GM23338 (cell line): ENCODE results near the gene VRK1. TPM values are rescaled to one million over a fixed set of nuclear protein-coding genes. Genes with fewer than 3 reads are reported as not detected.

Experiments
- ATAC-seq: fragments of 200-7000 bp; cut with Tn5 transposase; 3 replicates; pipeline ENCODE4 v1.9.1; 2020
- DNase-seq: peaks from one replicate; pipeline ENCODE4 v3.0.0-alpha.2; 2015; ENCODE audit warnings: low spot score
- H2AFZ ChIP-seq: fragments of 200-600 bp; sonication (generic); 2 replicates; pipeline ENCODE4 v1.8.0; 2016; ENCODE audit warnings: antibody characterized with exemption, mild to moderate bottlenecking, moderate library complexity
- H3F3A ChIP-seq: fragments of 200-600 bp; sonication (generic); replicated peaks from 2 replicates; pipeline ENCODE4 v1.8.0; 2017; ENCODE audit warnings: antibody characterized with exemption, mixed run types, low read depth
- H3K27ac ChIP-seq: fragments of 200-600 bp; sonication (generic); 2 replicates; pipeline ENCODE4 v1.6.1; 2016; ENCODE audit warnings: low read depth
- H3K27me3 ChIP-seq: fragments of 200-600 bp; sonication (generic); 2 replicates; pipeline ENCODE4 v1.8.0; 2016; ENCODE audit warnings: mild to moderate bottlenecking, mixed run types, moderate library complexity; ENCODE audit not compliant: insufficient read depth
- H3K36me3 ChIP-seq: fragments of 200-600 bp; sonication (generic); 2 replicates; pipeline ENCODE4 v1.8.0; 2016; ENCODE audit warnings: mild to moderate bottlenecking; ENCODE audit not compliant: insufficient read depth
- H3K4me1 ChIP-seq: fragments of 200-600 bp; sonication (generic); 2 replicates; pipeline ENCODE4 v1.8.0; 2016; ENCODE audit warnings: mild to moderate bottlenecking, moderate library complexity; ENCODE audit not compliant: insufficient read depth
- H3K4me2 ChIP-seq: fragments of 200-600 bp; sonication (generic); 2 replicates; pipeline ENCODE4 v1.7.1; 2017; ENCODE audit warnings: mixed run types
- H3K4me3 ChIP-seq: fragments of 200-600 bp; sonication (generic); 2 replicates; pipeline ENCODE4 v1.6.1; 2016; ENCODE audit warnings: mixed run types
- H3K79me2 ChIP-seq: fragments of 200-600 bp; sonication (generic); replicated peaks from 2 replicates; pipeline ENCODE4 v1.8.0; 2017; ENCODE audit warnings: mild to moderate bottlenecking; ENCODE audit not compliant: insufficient read depth
- H3K9me2 ChIP-seq: fragments of 200-600 bp; sonication (generic); 2 replicates; pipeline ENCODE4 v1.8.0; 2017; ENCODE audit not compliant: insufficient read depth
- H4K20me1 ChIP-seq: fragments of 200-600 bp; sonication (generic); replicated peaks from 2 replicates; pipeline ENCODE4 v1.8.0; 2017; ENCODE audit warnings: mild to moderate bottlenecking; ENCODE audit not compliant: insufficient read depth
- H3K27ac Mint-ChIP-seq: 2 replicates; pipeline ENCODE4 v1.8.0; 2020; ENCODE audit warnings: inconsistent platforms, mild to moderate bottlenecking, moderate library complexity, mixed read lengths
- H3K27me3 Mint-ChIP-seq: 3 replicates; pipeline ENCODE4 v1.8.0; 2022; ENCODE audit warnings: low read depth, mild to moderate bottlenecking, moderate library complexity, mixed read lengths, inconsistent platforms; ENCODE audit not compliant: insufficient read depth, poor library complexity
- H3K36me3 Mint-ChIP-seq: 3 replicates; pipeline ENCODE4 v1.8.0; 2021; ENCODE audit warnings: low read depth, mild to moderate bottlenecking, inconsistent platforms, moderate library complexity, mixed read lengths
- H3K4me1 Mint-ChIP-seq: 3 replicates; pipeline ENCODE4 v1.8.0; 2020; ENCODE audit warnings: mild to moderate bottlenecking, inconsistent platforms, mixed read lengths
- H3K4me3 Mint-ChIP-seq: 3 replicates; pipeline ENCODE4 v1.8.0; 2021; ENCODE audit warnings: moderate library complexity, mild to moderate bottlenecking, inconsistent platforms, mixed read lengths
- H3K9me3 Mint-ChIP-seq: 3 replicates; pipeline ENCODE4 v1.8.0; 2020; ENCODE audit warnings: moderate library complexity, mild to moderate bottlenecking, inconsistent platforms, mixed read lengths
- CREB1 ChIP-seq: fragments of 250-450 bp; sonication (Bioruptor Pico); IDR thresholded peaks from 2 replicates; pipeline ENCODE4 v1.5.0; 2020; ENCODE audit warnings: low read depth, mild to moderate bottlenecking, moderate library complexity
- JUNB ChIP-seq: IDR thresholded peaks from one replicate; pipeline ENCODE4 v1.6.1; 2016; ENCODE audit warnings: antibody characterized with exemption; ENCODE audit not compliant: unreplicated experiment
- NANOG ChIP-seq: IDR thresholded peaks from 2 replicates; pipeline ENCODE4 v1.6.1; 2016; ENCODE audit warnings: antibody characterized with exemption, borderline replicate concordance
- POLR2AphosphoS5 ChIP-seq: IDR thresholded peaks from 2 replicates; pipeline ENCODE4 v1.6.1; 2016; ENCODE audit warnings: antibody characterized with exemption, low read depth
- REST ChIP-seq: IDR thresholded peaks from one replicate; pipeline ENCODE4 v1.6.1; 2018; ENCODE audit warnings: antibody characterized with exemption; ENCODE audit not compliant: unreplicated experiment
- STAT1 ChIP-seq: IDR thresholded peaks from one replicate; pipeline ENCODE4 v1.6.1; 2016; ENCODE audit warnings: antibody characterized with exemption; ENCODE audit not compliant: unreplicated experiment
- ZNF114 ChIP-seq: fragments of 250-450 bp; sonication (Bioruptor Pico); IDR thresholded peaks from 2 replicates; pipeline ENCODE4 v1.5.0; 2020; ENCODE audit warnings: mild to moderate bottlenecking, moderate library complexity
- ZNF331 ChIP-seq: fragments of 250-450 bp; sonication (Bioruptor Pico); IDR thresholded peaks from 2 replicates; pipeline ENCODE4 v1.5.0; 2020; ENCODE audit warnings: low read depth, mild to moderate bottlenecking, moderate library complexity
- polyA plus RNA-seq: library from polyadenylated mRNA; unstranded; fragments of >200 nt; fragmentation: Nextera tagmentation; extraction: Ambion mirVana; gene quantifications from 2 replicates; pipeline ENCODE4 v1.2.1, GENCODE V29; 2016
- total RNA-seq: library from RNA; depleted of rRNA; stranded (reverse); fragments of >200 nt; shearing (Covaris generic); gene quantifications from 2 replicates; pipeline ENCODE4 v1.2.3, GENCODE V29; 2014
- TF ChIP-seq, protein P1 (sequence below): fragments of 250-450 bp; sonication (Bioruptor Pico); IDR thresholded peaks from 2 replicates; pipeline ENCODE4 v1.5.0; 2020; ENCODE audit warnings: mild to moderate bottlenecking, moderate library complexity
- TF ChIP-seq, protein P2 (sequence below): IDR thresholded peaks from 2 replicates; pipeline ENCODE4 v1.6.1; 2016; ENCODE audit warnings: antibody characterized with exemption

The VRK1 gene
- total and polyA plus RNA-seq, 2 experiments from 2014 or later: 83.8 to 119 TPM

GRCh38 chr14:96797582-96798349 lies 584 bp downstream of the VRK1 start:
- no peak for TF ChIP-seq JUNB
- Histone ChIP-seq H3F3A (no peaks in the 10 kb centered on the region), H2AFZ (peak overlapping the region; percentile 60; the same call in 1 of the 2 replicates), H3K4me3 (peak overlapping the region; percentile 88), H3K4me1 (peaks cover 14% of the 10 kb centered on the region), H3K27me3 (no peaks in the 10 kb centered on the region), H3K9me2 (no peaks in the 10 kb centered on the region), H3K27ac (peak overlapping the region; percentile 64; the same call in 1 of the 2 replicates), H4K20me1 (peaks cover 28% of the 10 kb centered on the region), H3K4me2 (peak overlapping the region; percentile 90), H3K79me2 (peaks cover 53% of the 10 kb centered on the region), H3K36me3 (no peaks in the 10 kb centered on the region)
- Mint-ChIP-seq H3K4me1 (peaks cover 15% of the 10 kb centered on the region), H3K9me3 (no peaks in the 10 kb centered on the region), H3K27me3 (no peaks in the 10 kb centered on the region), H3K27ac (peak overlapping the region; percentile 95), H3K36me3 (no peaks in the 10 kb centered on the region; the same call in 2 of the 3 replicates), H3K4me3 (peak overlapping the region; percentile 96)
- ATAC-seq: peak; percentile 44
- peak; percentile 64 for DNase-seq

DNA sequence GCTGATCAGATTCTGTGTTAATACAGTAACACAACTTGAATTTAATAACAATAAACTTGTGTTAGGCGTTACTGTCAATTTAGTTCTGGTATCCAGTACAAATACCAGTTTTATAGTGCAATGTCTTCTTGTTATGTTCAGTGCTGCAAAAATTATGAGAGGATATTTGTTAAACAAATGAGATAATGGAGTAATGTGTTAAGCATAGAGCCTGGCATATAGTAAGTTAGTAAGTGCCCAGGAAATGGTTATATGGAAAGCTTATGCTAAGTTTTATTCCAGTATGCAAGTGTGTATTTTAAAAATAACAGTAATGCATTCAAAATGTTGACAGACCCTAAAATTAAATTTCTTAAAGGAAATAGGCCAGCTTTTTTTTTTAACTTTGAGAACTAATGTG lies 1.8 kb downstream of the VRK1 start:
- ATAC-seq (no peak), DNase-seq (no peak)
- Mint-ChIP-seq H3K27ac (no peak overlapping the region), H3K27me3 (no peaks in the 10 kb centered on the region), H3K36me3 (no peaks in the 10 kb centered on the region; the same call in 2 of the 3 replicates), H3K4me3 (peak overlapping the region; percentile 96; the same call in 1 of the 3 replicates), H3K9me3 (no peaks in the 10 kb centered on the region), H3K4me1 (peaks cover 22% of the 10 kb centered on the region)
- Histone ChIP-seq H4K20me1 (peaks cover 33% of the 10 kb centered on the region), H3K36me3 (no peaks in the 10 kb centered on the region), H3K27ac (no peak overlapping the region), H3K9me2 (no peaks in the 10 kb centered on the region), H3K4me1 (peaks cover 14% of the 10 kb centered on the region), H3K27me3 (no peaks in the 10 kb centered on the region), H3K4me2 (peak overlapping the region; percentile 90), H3K4me3 (peak overlapping the region; percentile 88; the same call in 1 of the 2 replicates), H3F3A (no peaks in the 10 kb centered on the region), H3K79me2 (peaks cover 65% of the 10 kb centered on the region), H2AFZ (no peak overlapping the region)
- TF ChIP-seq REST: no peak
- TF ChIP-seq POLR2AphosphoS5: no peak
- TF ChIP-seq, protein P1, sequence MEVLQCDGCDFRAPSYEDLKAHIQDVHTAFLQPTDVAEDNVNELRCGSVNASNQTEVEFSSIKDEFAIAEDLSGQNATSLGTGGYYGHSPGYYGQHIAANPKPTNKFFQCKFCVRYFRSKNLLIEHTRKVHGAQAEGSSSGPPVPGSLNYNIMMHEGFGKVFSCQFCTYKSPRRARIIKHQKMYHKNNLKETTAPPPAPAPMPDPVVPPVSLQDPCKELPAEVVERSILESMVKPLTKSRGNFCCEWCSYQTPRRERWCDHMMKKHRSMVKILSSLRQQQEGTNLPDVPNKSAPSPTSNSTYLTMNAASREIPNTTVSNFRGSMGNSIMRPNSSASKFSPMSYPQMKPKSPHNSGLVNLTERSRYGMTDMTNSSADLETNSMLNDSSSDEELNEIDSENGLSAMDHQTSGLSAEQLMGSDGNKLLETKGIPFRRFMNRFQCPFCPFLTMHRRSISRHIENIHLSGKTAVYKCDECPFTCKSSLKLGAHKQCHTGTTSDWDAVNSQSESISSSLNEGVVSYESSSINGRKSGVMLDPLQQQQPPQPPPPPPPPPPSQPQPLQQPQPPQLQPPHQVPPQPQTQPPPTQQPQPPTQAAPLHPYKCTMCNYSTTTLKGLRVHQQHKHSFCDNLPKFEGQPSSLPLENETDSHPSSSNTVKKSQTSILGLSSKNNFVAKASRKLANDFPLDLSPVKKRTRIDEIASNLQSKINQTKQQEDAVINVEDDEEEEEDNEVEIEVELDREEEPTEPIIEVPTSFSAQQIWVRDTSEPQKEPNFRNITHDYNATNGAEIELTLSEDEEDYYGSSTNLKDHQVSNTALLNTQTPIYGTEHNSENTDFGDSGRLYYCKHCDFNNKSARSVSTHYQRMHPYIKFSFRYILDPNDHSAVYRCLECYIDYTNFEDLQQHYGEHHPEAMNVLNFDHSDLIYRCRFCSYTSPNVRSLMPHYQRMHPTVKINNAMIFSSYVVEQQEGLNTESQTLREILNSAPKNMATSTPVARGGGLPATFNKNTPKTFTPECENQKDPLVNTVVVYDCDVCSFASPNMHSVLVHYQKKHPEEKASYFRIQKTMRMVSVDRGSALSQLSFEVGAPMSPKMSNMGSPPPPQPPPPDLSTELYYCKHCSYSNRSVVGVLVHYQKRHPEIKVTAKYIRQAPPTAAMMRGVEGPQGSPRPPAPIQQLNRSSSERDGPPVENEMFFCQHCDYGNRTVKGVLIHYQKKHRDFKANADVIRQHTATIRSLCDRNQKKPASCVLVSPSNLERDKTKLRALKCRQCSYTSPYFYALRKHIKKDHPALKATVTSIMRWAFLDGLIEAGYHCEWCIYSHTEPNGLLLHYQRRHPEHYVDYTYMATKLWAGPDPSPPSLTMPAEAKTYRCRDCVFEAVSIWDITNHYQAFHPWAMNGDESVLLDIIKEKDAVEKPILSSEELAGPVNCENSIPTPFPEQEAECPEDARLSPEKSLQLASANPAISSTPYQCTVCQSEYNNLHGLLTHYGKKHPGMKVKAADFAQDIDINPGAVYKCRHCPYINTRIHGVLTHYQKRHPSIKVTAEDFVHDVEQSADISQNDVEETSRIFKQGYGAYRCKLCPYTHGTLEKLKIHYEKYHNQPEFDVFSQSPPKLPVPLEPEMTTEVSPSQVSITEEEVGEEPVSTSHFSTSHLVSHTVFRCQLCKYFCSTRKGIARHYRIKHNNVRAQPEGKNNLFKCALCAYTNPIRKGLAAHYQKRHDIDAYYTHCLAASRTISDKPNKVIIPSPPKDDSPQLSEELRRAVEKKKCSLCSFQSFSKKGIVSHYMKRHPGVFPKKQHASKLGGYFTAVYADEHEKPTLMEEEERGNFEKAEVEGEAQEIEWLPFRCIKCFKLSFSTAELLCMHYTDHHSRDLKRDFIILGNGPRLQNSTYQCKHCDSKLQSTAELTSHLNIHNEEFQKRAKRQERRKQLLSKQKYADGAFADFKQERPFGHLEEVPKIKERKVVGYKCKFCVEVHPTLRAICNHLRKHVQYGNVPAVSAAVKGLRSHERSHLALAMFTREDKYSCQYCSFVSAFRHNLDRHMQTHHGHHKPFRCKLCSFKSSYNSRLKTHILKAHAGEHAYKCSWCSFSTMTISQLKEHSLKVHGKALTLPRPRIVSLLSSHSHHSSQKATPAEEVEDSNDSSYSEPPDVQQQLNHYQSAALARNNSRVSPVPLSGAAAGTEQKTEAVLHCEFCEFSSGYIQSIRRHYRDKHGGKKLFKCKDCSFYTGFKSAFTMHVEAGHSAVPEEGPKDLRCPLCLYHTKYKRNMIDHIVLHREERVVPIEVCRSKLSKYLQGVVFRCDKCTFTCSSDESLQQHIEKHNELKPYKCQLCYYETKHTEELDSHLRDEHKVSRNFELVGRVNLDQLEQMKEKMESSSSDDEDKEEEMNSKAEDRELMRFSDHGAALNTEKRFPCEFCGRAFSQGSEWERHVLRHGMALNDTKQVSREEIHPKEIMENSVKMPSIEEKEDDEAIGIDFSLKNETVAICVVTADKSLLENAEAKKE (CRISPR knock-in tag): no peak
- TF ChIP-seq ZNF114 (CRISPR knock-in tag): no peak
- no peak for TF ChIP-seq ZNF331 (CRISPR knock-in tag)
- no peak for TF ChIP-seq STAT1
- TF ChIP-seq JUNB: no peak
- no peak for TF ChIP-seq NANOG
- TF ChIP-seq, protein P2, sequence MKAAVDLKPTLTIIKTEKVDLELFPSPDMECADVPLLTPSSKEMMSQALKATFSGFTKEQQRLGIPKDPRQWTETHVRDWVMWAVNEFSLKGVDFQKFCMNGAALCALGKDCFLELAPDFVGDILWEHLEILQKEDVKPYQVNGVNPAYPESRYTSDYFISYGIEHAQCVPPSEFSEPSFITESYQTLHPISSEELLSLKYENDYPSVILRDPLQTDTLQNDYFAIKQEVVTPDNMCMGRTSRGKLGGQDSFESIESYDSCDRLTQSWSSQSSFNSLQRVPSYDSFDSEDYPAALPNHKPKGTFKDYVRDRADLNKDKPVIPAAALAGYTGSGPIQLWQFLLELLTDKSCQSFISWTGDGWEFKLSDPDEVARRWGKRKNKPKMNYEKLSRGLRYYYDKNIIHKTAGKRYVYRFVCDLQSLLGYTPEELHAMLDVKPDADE: no peak
- TF ChIP-seq CREB1 (CRISPR knock-in tag): no peak
